Central memory CD4-positive, alpha-beta T cell (primary cell): ENCODE results near the gene MORC1.
"Not testable (repeated sequence)": the region's sequence is repeated elsewhere in the genome, so short reads cannot be mapped to it uniquely, and the experiment has no call there.

ENCODE experiments used
- DNase-seq: peaks from one replicate; pipeline ENCODE4 v3.0.0; 2022

The MORC1 gene

GRCh38 chr3:109098079-109098644 is 19.8 kb downstream of the MORC1 start:
- DNase-seq = no peak

GRCh38 chr3:109095166-109095565 is 22.8 kb downstream of the MORC1 start:
- DNase-seq = no peak

- DNase-seq = no peak
These were observed 24.4 kb downstream of the MORC1 start for GRCh38 chr3:109093561-109093960.

- DNase-seq = no peak
These were observed 26.1 kb downstream of the MORC1 start for GRCh38 chr3:109091846-109092245.

GRCh38 chr3:109089265-109089664 is 28.7 kb downstream of the MORC1 start:
- DNase-seq = no peak

- peak; percentile 1 for DNase-seq
These were observed 36.0 kb downstream of the MORC1 start for GRCh38 chr3:109081746-109082510.

- DNase-seq = not testable (repeated sequence)
These were observed 37.8 kb downstream of the MORC1 start for GRCh38 chr3:109080090-109080489.

GRCh38 chr3:109073116-109073515 is 44.8 kb downstream of the MORC1 start:
- DNase-seq = no peak

GRCh38 chr3:109072194-109072593 is 45.7 kb downstream of the MORC1 start:
- no peak for DNase-seq

- DNase-seq = no peak
These were observed 46.4 kb downstream of the MORC1 start for GRCh38 chr3:109071350-109072142.

GRCh38 chr3:109070211-109070610 is 47.7 kb downstream of the MORC1 start:
- DNase-seq = no peak

- DNase-seq = no peak
These were observed 51.1 kb downstream of the MORC1 start for GRCh38 chr3:109066864-109067263.

- no peak for DNase-seq
These were observed 58.7 kb downstream of the MORC1 start for GRCh38 chr3:109059264-109059663.

- DNase-seq = no peak
These were observed 60.3 kb downstream of the MORC1 start for GRCh38 chr3:109057616-109058015.

- DNase-seq = no peak
These were observed 60.9 kb downstream of the MORC1 start for GRCh38 chr3:109057056-109057455.

- no peak for DNase-seq
These were observed 67.3 kb downstream of the MORC1 start for GRCh38 chr3:109050591-109051167.

- no peak for DNase-seq
These were observed 70.6 kb downstream of the MORC1 start for GRCh38 chr3:109047366-109047765.

- DNase-seq = no peak
These were observed 72.5 kb downstream of the MORC1 start for GRCh38 chr3:109045271-109046040.

GRCh38 chr3:109035082-109035481 is 82.9 kb downstream of the MORC1 start:
- DNase-seq = no peak

GRCh38 chr3:109033000-109033660 is 84.8 kb downstream of the MORC1 start:
- no peak for DNase-seq

- no peak for DNase-seq
These were observed 89.2 kb downstream of the MORC1 start for GRCh38 chr3:109028753-109029152.

- no peak for DNase-seq
These were observed 91.1 kb downstream of the MORC1 start for GRCh38 chr3:109026821-109027220.
